NOMO-1 treated with DMSO at 0.1 percent for 48 hours (cell line): ENCODE measurements around the gene COPS3.

Experiments used
- DNase-seq: peaks from one replicate; lab custom pipeline; 2025; ENCODE audit not compliant: unreplicated experiment; lab: John Stamatoyannopoulos, UW

Gene COPS3

DNA sequence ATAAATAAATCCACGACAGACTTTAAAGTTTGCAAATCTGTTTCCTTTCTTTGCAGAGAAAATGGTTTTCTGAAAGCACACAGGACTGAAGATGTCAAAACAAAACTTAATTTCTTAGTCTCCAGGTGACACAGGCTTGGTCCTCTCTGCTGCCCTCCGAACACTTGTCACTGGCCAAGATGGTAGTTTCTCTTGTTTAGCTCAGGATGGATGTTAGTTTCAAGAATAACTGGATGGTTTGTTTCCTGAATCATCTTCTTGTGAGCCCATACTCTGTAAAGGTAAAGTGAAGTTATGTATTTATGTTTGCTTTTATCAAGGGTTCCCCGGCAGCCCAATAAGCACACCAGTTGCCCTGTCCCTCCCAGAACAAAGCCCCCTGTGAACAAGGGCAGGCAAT, 34.2 kb downstream of the COPS3 start:
- DNase-seq: no peak

DNA sequence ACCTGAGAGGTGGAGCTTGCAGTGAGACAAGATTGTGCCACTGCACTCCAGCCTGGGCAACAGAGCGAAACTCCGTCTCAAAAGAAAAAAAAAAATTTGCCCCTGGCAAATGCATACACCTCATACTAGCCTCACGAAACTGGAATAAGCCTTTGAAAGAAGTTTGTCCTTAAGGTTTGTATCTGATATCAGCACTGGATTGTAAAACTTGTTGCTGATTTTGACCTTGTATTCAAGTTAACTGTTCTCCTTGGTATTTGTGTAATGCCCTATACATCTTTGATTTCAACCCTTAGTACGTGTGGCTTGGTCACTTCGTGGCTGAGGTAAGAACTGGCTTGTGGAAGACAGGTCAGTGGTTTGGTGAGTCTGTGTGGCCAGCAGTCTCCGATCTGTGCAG, 37.9 kb downstream of the COPS3 start:
- DNase-seq: no peak

DNA sequence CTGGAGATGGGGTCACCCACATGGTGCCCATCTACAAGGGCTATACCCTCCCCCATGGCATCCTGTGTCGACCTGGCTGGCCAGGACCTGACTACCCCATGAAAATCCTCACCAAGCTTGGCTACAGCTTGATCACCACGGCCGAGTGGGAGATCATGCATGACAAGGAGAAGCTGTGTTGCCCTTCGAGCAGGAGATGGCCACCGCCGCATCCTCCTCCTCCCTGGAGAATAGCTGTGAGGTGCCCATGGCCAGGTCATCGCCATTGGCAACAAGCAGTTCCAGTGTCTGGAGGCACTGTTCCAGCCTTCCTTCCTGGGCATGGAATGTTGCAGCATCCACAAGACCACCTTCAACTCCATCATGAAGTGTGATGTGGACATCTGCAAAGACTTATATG, 38.8 kb downstream of the COPS3 start:
- no peak for DNase-seq

DNA sequence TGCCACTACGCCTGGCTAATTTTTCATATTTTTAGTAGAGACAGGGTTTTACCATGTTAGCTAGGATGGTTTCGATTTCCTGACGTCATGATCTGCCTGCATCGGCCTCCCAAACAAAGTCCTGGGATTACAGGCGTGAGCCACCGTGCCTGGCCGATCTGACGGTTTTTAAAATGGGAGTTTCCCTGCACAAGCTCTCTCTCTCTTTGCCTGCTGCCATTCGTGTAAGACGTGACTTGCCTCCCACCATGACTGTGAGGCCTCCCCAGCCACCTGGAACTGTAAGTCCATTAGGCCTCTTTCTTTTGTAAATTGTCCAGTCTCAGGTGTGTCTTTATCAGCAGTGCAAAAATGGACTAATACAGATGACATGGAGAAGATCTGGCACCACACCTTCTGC, 39.4 kb downstream of the COPS3 start:
- DNase-seq: no peak

DNA sequence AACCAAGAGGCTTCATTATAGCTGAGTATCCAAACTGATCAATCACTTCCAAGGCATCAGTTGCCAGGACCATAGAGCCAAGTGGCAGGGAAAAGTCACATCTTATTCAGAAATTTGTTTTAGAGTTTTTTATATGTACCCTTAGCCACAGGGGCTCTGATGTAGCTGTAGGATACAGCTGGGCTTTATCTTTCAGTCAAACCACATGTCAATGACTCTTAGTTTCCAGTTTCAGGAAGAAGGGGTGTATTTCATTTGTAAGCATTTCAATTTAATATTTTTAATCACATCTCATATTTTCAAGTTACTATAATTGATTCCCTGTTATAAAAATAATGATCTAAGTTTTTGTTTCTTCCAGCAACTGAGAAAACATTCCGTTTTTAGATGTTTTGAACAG, 41.2 kb downstream of the COPS3 start:
- DNase-seq: no peak

DNA sequence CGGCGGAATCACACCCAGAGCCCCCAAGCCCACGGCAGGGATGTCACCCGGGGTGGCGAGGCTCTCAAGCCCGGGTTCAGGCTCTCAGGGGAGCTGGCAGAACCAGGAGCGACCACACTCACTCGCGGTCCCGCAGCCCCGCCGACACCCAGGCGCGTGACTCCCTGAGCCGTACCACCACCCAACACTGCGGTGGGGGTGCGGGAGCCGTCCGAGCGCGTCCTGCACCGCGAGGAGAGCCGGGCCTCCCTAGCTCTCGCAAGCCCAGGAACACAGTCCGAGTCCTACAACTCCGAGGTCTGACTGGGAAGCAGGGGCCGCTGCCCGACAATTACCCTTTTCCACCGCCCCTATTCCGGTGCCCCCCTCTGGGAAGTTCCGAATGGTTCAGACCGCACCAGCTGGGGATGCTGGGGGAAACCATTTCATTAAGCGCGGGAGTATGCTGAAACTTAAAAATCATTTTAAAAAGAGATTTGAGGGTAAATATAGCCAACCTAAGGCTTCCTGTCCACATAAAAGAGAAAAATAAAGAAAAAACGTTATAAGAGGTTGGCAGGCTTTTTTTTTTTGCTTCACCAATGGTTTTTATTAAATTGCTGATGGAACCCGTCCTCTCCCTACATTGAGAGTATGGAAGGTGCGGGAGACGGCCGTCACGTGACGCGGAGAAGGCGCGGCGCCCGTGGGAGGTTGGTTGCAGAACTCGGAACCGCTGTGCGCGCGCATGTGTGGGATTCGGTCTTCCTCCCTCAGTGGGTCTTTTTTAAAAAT, 43.8 kb downstream of the COPS3 start, which contains the start of gene FLCN:
Gene FLCN, minus strand, starts transcription at position 143 of the 774 bp plus-strand sequence. CDS start 9,031 bp downstream, outside the sequence.
- peak; percentile 87 for DNase-seq

DNA sequence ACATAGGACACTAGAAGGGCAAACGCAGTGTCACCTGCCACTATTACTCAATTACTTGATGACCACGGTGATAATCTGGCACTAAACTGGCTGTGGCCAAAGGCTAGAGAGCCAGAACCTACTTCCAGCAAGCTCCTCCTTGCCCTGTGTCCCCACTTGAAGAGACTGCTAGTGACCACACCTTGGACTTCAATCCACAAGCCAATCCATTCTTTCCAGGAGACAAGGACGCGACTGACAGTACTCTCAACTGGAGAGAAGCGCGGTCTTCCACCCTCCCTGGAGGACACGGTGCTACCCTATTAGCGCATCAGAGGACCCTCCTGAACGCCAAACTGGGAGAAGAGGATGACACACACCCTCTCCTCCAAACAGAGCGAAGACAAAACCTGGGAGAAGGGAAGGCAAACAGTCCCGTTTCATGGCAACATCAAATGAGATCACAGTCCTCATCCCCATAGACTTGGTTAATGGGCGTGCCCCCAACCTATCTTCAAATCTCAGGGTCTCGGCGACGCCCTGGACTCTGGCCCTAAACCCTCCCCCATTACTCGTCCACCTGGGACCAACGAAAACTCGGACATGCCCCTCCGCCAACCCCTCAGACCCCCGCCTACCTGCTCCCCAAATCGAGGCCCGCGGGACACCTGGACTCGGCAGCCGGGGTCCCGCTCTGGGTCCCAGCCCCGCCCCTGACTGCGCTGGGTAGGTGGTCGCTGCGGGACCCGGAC, 44.6 kb downstream of the COPS3 start:
- DNase-seq: no peak

DNA sequence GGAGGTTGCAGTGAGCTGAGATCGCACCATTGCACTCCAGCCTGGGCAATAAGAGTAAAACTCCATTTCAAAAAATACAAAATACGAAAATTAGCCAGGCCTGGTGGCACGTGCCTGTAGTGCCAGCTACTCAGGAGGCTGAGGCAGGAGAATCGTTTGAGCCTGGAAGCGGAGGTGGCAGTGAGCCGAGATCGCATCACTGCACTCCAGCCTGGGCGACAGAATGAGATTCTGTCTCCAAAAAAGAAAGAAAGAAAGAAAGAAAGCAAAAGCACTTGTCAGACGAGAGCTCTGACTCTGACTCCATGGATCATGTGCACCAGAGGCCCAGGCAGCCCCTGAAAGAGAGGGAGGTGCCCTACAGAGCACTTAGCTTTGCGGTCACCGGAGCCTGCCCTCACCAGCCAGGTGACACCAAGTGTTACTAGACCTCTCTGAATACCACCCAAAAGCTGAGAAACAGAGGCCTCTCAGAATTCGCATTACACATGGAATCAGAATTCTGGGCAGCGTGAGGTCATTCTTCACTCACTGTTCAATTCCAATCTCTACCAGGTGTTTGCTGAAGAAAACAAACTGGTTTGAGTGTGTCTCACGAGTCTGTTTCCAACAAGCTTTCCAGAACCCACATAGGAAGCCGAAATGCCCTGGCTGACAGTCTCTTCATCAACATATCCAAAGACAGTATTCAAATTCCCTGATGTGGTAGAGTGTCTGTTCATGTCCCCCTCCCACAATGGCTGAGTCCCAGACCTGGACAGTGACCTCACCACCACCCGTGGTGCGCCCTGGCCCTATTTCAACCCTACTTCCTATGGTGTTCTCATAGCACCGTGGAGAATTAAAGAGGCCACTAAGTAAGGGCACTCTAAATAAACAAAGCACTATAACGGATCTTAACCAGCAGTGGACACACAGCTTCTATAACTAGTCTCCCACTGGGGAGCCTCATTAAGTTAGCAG, 45.6 kb downstream of the COPS3 start:
- DNase-seq: no peak

DNA sequence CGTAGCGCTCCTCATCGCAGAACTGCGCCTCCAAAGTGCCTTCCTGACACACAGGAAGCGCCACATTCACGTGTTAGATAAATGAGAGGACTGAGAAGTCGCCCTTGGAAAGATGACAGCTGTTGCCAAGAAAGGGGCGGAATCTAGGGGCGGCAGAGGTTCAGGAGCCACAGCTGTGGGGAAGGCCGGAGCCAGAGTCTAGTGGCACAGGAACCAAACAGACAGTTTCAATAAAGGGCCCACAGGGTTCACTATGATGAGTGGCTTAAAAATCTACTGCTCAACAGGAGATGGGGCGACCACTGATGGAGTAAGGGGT, 48.8 kb downstream of the COPS3 start:
- no peak for DNase-seq

DNA sequence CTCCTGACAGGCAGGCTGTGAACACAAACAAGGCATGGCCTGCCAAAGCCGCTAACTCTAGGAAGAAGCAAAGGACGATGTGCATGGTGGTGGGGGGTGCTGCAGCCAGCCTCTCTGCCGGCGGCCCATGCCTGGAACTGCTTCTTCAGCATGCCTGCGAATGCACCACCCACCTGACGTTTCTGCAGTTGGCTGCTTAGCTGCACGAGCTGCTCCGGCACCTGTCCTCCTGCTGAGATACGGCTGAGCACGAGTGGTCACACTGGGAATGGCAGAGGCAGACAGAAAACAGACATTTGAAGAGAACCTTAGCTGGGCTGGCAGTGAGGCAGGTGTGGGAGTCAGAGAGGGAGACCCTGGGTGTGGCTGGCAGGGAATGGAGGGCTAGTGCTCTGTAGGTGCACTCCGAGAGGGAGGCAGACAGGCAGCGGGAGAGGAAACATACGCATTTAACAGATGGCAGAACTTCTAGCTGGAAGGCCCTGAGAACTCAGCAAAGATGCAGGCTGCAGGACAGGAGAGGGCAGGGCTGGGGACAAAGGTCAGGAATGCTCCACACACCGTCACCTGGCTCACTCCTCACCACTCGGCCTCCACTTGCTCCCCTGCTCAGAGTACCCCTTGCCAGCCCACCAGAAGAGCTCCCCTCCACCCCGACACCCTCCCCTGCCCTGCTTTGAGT, 49.3 kb downstream of the COPS3 start:
- no peak for DNase-seq

DNA sequence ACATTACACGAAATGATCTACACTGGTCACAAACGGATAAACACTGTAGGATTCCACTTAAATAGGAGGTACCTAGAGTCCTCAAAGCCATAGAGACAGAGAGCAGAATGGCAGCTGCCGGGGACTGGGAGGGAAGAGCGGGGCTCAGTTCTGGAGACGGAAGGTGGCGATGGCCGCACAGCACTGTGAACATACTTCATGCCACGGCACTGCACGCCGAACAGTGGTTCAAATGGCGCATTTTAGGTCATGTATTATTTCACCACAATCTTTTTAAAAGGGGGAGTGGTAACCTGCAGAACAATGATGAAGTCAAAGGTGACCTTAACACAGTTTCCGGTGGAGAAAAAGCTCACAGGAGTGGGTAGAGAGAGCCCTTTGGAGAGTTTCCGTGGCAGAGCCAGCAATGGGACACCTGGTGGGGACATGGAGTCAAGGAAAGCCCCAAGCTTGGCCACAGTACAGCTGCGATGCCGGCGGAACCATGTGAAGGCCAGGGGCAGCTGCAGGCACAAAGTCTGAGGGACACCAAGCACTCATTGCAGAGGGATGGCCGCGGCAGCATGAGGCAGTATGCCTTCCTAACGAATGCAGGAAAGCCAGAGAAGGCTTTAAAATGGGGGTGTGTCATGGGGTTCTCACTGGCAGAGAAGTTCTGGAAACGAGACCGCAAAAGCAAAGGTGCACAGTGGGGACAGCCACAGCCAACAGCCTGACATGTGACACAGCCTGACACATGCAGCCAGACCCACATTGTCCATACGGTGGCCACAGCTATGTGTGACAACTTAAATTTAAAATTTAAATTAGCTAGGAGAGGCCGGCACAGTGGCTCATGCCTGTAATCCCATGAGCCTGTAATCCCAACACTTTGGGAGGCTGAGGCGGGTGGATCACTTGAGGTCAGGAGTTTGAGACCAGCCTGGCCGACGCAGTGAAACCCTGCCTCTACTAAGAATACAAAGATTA, 51.3 kb downstream of the COPS3 start:
- no peak for DNase-seq

DNA sequence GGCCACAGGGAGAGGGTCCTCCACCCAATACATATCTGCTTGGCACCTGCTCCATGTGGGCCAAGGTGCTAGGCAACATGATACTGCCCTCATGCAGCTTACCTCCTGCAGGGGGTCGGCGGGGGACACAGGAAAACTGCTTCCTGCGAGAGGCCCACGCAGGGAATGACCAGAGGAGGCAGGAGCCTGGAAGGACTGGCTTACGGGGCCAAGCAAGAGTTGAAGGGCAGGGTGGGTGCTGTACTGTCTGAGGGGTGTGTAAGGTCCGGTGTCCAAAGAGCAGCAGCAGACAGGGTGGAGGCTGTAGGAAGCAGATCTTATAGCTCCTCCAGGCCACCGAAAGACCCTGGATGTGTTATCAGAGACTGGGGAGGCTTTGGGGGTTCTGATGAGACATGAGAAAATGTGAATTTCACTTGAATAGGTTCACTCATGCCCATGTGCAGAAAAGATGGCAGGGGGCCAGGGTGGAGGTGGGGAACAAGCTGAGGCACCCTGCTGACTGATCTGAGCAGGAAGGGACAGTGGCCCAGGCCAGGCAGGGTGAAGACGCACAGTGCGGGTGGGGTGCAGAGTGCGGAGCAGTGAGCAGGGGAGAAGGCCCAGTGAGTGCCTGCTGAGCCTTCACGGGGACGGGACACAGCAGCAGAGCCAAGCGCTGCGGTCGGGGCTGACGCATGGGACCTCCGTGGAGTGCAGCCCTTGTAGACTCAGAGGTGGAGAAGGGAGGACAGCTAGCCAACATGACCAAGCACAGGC, 52.3 kb downstream of the COPS3 start:
- DNase-seq: no peak

DNA sequence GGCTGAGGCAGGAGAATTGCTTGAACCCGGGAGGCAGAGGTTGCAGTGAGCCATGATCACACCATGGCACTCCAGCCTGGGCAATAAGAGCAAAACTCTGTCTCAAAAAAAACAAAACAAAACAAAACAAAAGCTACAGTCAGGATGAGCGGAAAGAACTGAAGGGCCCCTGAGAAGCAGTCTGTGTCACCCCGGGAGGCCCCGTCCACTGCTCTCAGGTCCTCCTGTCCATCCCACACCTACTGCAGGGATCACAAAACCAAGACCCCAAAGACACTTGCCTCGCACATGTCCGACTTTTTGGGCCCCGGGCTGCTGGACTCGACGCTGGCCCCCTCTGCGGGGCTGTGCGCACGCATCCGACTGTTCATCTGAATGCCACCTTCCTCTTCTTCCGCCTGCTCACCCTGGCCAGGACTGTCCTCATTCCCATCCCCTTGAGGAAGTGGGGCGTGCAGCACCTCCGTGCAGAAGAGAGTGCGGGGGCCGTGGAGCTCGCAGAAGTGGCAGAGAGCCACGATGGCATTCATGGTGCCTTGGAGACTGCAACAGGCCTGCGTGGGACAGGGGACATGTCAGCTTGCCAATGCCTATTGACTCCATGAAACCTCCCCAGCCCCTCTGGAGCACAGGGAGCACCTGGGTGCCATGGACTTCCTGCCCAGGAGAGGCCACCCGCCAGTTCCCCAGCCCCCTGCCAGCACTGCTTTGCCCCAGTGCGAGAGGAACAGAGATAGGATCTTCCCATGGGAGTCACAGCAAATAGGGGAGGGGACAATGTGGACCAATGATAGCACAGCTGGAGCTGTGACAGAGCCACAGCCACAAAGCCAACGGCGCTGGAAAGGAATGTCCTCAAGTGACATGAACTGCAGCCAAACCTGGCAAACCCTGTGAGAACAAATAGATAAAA, 53.2 kb downstream of the COPS3 start:
- DNase-seq: no peak

DNA sequence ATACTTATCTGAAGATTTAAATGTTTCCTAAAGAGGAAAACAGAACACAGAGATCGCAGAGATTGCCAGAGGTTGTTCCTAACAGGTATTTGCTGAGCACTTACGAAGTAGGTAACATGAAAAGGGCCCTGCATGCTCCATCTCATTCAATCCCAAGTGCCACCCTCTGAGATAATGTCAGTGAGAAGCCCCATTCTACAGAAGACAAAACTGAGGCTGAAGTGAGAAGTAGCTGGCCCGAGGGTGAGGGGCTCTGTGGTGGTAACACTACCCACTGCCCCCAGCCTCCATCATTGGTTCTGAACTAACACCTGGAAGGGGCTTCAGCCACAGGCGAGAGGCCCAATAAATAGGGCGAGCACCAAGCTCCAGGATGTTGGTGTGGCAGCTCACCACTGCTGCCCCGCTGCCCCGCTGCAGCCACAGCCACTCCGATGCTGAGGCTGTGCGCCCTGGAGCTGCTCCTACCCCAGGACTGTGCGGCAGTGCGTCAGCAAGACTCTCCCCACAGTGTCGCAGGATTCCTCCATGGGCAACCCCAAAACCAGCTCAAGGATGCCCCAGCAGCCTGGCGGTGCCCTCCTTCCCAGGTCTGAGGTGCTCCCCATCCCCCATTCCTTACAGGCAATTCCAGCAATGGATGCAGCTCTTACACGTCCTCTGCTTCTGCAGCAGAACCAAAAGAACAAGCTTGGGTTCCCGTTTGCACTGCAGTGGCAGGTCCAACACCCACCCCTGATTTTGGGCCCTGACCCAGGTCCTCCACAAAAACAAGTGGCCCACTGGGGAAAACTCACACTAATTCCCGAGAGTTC, 54.4 kb downstream of the COPS3 start:
- no peak for DNase-seq

DNA sequence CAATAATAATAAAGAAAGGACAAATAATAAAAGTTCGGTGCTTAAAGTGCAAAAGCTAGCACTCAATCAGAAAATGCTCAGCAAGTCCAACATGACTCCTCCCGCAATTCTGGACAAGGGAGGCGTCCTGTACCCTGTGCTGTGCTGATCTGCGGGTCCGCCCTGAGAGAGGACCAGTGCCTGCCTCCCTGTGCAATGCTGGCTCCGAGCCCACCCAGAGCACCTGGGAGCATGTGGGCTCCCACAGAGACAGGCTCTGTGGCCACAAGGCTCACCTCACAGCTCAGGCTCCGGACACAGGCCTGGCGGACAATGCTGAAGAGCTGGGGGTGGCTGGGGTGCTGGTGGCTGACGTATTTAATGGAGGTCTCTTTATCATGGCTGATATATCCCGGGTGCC, 55.1 kb downstream of the COPS3 start:
- no peak for DNase-seq

DNA sequence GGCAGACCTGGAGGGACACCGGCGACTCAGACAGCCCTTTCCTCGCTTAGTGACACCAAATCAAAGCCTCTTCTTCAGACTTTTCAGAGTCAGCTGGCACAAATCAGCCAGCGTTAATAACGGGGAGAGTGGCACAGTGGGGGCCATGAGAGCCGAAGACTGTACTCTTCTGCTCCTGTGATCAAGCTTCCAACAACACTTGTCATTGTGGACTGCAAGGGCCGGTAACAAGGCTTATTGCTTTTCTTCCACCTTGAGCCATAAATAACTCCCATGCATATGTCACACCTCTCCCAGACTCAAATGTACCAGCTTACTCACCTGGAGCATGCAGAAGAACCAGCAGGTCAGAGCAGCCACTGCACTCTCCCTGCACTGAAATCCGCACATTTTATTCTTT, 56.9 kb downstream of the COPS3 start:
- no peak for DNase-seq

DNA sequence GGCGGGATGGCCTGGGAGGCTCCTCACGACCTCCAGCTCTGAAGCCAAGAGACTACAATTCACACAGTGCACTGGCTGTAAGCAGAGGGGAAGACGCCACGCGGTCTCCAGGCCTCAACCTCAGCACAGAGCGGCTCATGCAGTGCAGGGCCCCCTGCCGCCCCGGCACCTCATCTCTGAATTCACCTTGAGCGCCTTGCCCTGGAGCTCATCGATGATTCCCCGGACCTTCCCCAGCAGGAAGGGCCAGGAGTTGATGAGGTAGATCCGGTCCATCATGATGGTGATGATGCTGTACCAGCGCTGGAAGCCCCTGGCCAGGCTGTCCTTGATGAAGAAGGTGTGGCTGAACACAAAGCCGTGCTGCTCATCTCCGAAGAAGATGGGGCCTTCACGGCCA, 57.3 kb downstream of the COPS3 start:
- DNase-seq: no peak
